Measurements from ENCODE around the gene CORO6.

The CORO6 gene

GRCh38 chr17:29630630-29631193 is 8.0 kb upstream of the CORO6 start:
- no peak for DNase-seq

GRCh38 chr17:29629839-29630238 is 7.1 kb upstream of the CORO6 start:
- DNase-seq: no peak

DNA sequence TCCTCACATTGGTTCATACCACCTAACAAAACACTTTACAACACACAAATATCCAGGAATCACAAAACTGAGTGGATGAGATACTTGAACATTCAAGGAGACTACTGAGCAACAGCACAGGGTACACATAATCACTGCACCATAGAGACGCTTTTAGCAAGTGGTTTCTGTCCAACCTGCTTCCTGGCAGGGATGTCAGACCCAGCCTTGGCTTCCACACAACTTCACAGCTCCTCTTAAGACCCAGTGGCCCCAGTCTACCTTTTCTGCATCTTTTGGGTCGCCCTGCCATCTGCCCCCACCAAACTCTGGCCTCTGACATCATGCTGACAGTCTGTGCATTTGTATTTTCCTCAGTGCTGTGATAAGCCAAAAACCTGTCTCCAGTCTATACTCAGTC is 5.9 kb upstream of the CORO6 start:
- DNase-seq: no peak

DNA sequence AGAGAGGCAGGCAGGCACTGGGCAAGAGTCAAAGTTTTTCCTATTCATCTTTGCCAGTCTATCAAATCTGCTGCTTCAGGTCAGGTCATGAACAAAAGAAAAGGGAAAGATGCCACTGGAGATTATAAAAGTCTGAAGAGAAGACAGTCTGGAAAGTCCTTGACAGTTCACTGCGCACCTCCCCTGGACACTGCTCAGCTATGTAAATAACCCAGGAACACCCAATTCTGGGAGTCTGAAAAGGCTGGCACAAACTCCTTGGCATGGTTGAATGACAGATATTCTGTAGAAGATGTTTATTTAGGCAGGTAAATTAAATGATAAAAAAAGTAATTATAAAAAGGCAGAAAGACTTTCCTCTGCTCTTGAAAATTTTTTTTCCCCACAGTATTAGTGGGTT is 5.2 kb upstream of the CORO6 start:
- no peak for DNase-seq

DNA sequence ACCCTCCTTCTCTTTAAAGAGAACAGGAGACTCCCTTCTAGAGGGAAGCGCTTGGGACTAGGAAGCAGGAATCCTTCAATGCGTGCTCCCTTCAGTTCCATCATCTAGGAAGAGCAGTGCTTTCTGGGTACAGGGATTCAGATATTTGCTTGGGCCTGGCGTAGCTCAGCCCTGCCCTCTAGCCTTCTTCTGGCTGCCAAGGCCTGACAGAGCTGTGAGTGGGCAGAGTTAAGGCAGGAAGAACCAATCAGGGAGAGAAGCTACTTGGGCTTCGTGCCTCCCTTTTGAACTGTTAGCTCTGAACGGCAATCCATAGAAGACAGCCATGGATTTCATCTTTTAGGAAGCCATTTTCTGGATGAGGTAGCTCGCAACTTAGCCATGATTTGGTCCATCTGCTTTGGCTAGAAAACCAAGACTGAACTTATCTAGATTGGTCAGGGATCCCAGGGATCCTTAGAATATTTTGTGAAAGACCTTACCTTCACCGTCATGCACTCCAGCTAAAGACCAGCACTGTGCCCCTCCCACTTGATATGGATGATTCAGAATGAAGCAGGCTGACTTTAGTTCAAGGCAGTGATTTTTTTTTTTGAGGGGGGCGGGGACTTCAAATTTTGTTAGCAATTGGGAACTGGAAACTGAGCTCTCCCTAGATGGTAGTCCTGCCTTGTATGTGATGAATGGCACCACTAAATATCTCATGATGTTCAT is 2.5 kb upstream of the CORO6 start:
- DNase-seq: peak; percentile 25

GRCh38 chr17:29624586-29624985 is 1.9 kb upstream of the CORO6 start:
- no peak for DNase-seq

DNA sequence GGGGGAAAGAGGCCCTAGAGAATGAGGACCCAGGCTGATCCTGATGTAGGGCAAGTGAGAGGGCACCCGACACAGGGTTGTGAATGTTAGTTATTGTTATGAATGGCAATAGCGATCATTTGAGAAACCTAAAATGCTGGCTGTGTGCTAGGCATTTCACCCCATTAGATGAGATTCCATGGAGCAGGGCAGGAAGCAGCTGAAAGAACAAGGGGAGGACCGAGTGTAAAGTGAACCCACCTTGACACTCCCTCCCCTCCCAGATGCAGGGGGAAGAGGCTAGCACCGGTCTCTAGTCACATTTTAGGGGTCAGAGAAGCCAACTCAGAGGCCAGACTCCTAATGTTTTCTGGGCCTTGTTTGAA is 553 bp upstream of the CORO6 start:
- DNase-seq: no peak

GRCh38 chr17:29621751-29622194 is 939 bp downstream of the CORO6 start:
- no peak for DNase-seq

DNA sequence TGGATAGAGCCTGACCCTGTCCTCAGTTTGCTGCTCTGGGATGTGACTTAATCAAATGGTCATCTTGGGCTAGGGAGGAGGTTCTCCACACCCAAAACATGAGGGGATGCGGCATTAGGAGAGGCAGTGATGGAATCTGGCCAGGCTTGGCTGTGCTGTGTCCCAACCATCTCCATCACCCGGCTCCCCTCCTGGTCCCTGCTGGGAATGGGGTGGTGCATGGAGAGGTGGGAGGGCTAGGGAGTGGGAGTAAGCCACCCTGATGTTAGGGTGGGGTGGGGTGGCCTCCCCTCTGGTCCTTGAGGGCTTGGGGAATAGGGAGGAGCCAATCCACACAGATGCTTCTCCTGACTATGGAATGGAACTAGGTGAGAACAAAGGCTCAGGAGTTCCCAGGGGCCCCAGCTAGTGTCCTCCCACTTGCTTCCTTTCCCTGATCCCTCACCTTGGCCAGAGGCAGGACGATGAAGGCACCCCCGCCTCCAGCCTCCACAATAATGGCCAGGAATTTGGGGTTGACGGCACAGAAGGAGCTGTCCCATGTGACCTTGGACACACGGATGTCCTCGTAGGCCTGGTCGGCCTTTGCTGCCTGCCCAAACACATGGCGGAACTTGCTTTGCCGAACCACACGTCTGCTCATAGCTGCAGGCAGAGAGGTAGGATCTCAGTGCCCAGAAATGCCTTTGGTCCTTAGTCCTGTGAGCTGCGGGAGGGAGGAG is 1.8 kb downstream of the CORO6 start:
- no peak for DNase-seq

DNA sequence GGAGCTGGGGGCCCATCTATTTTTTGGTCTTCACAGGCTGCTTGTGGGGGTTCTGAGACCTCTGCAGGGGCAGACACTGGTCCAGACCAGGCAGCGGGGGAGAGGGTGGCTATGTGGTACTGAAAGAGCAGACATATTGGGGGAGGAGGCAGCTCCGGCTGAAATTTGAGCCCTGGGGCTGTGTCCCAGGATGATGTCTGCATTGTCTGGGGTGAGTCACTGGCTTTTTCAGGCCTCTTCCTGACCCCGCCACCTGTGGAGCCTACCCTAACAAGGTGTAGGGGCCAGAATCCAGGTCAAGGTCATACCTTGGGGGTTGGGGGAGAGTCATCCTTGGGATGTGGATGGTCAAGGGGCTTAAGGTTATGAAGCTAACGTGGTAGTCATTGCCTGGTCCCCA is 2.4 kb downstream of the CORO6 start:
- no peak for DNase-seq

DNA sequence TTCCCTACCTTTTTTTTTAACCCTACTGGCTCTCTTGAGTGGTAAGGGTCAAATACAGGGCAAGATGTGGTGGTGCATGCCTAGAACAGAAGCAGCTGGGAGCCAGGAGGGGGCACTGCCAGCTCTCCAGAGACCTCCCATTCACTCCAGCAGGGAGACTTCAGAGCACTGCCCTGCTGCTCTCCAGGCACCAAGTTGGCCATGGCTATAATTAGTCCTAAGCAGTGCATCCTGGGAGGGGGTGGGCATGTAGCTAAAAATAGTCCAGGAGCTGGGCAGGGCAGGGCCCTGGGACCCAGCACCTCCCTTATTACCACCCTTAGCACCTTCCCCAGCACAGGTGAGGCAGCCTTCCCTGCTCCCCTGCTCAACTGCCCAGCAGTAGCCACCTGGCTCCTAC is 3.5 kb downstream of the CORO6 start:
- no peak for DNase-seq

DNA sequence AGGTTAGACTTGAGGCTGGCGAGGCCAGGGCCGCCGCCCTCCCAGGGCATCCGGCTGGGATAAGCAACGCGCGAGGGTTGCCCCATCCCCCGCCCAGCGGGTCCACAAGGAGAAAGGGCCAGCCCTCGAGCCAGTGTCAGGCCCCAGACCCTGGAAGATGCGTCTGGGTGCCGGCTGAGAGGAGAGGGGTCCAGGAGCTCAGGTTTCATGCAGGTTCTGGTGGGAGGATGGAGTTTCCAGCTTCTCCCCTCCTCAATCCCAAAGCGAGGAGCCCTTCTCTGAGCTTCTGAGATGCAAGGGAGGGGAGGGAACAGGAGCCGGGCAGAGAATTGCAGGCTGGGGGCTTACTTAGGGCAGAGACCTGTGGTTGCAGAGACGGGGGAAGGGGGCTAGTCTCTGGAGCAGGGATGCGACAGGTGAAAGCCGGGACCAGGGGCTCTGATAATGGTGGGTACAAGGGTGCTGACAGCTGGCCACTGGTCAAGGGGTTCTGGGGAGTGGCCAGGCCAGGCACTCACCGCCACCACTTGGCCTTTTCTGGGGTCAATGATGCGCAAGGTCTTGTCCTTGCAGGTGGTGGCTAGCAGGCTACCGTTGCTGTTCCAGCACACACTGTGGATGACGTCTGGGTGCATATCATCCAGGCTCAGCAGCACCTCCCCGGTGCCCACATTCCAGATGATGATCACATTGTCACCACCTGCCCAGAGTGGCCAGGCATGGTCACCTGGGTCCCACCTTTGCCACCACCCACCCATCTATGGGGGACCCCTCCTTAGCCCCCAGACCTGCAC is 4.2 kb downstream of the CORO6 start:
- no peak for DNase-seq

- peak; percentile 93 for DNase-seq
Measured at GRCh38 chr17:29617481-29618271, 5.0 kb downstream of the CORO6 start.

DNA sequence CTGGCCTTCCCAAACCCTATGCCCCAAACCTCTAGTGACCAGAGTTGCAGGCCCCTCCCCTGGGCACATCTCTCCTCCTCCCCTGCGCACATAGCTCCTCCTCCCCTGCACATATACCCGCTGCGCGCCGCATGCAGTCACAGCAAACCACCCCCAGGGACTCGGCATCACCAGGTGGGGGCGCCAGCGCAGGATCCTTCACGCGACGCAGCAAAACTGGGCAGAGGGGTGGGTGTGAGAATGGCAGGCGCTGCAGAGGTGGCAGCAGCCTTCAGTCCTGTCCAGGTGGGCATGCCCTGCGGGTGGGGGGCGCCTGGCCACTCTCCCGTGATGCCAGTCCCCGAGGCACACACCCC is 5.6 kb downstream of the CORO6 start:
- DNase-seq: peak; percentile 93

- DNase-seq: peak; percentile 46
Measured at GRCh38 chr17:29616300-29617048, 6.2 kb downstream of the CORO6 start.

GRCh38 chr17:29615492-29616299 is 7.0 kb downstream of the CORO6 start:
- peak; percentile 91 for DNase-seq

- DNase-seq: peak; percentile 75
Measured at GRCh38 chr17:29615048-29615385, 7.7 kb downstream of the CORO6 start.

GRCh38 chr17:29614349-29615047 is 8.2 kb downstream of the CORO6 start:
- no peak for DNase-seq

DNA sequence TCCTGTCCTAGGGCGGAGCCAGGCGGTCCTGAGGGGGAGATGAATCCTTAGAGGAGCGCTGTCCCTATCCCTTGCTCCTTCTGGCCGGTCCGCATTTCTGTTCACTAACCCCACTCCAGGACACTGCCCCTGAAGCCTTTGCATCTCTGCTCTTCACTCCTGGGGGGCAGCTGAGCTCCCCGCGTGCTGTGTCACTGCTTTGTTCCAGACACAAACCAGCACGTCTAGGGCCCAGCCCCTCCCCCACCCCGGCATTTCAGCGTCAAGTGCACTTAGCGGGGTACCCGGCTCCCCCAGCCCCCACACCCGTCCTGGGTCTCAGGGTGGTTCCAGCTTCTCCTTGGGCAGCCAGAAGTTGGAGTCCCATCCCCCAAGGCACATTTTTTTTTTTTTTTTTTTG is 8.9 kb downstream of the CORO6 start:
- DNase-seq: no peak

- DNase-seq: peak; percentile 98
Measured at GRCh38 chr17:29613352-29613837, 9.3 kb downstream of the CORO6 start.
